ENCODE measurements around the gene CDH23. TPM values are rescaled to one million over a fixed set of nuclear protein-coding genes. Genes with fewer than 3 reads are reported as not detected.
A peak's percentile ranks its signal among the peaks of the same experiment; 100 is the strongest.

Gene CDH23
- total RNA-seq, 4 donors from 2014 or later: 14.4 to 29.6 (median 19.7) TPM

GRCh38 chr10:71394926-71395562, 1.7 kb upstream of the CDH23 start:
- Histone ChIP-seq H3K27me3 (peaks cover 0 to 34% (median 0%) of the 10 kb centered on the region in 4 donors), H3K27ac (replicated peaks in 1 of 4) (no peak overlapping the region), H3K36me3 (no peaks in the 10 kb centered on the region), H3K4me1 (peaks cover 20 to 32% (median 26%) of the 10 kb centered on the region in 4 donors), H3K9me3 (no peaks in the 10 kb centered on the region), H3K4me3 (no peak overlapping the region)
- TF ChIP-seq POLR2A (IDR thresholded peaks at IDR 0.05; ENCODE audit: low read depth): no peak
- no peak for TF ChIP-seq CTCF (IDR thresholded peaks at IDR 0.05)
- no peak for TF ChIP-seq EP300 (IDR thresholded peaks at IDR 0.05)
- TF ChIP-seq POLR2AphosphoS5 (IDR thresholded peaks at IDR 0.05): no peak
- intact Hi-C loops (cut with DNase I): loop anchor here (5.0 kb wide), 3 partner anchors 77 to 417 kb away; partner anchors contain the start of gene SLC29A3
- WGBS: 92% methylated on average over 11 of the region's 11 CpGs
- no peak for DNase-seq (ENCODE audit: extremely low spot score)

DNA sequence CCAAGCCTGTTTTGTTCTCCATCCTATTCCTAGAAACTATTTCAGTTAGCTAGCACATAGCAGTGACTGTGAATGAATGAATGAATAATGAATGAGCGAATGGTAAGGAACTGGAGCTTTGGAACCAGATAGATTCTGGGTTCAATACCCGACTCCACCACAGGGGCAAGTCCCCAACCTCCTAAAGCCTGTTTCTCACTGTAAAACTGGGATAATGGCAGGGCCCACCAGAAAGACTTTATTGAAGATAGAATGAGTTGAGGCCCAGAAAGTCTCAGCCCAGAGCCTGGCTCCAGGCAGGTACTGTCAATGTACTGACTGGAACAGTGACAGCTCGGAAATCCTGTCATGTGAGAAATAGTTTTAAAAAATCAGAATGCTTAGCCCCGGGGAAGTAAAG, 1.1 kb upstream of the CDH23 start:
- peaks cover 20 to 32% (median 26%) of the 10 kb centered on the region in 4 donors for H3K4me1 ChIP-seq
- intact Hi-C loops (cut with DNase I): loop anchor here (2.0 to 5.0 kb wide), 4 partner anchors 77 to 417 kb away; partner anchors contain the start of gene SLC29A3
- DNase-seq (ENCODE audit: extremely low spot score): no peak
- 88% methylated on average over 4 of the region's 4 CpGs for WGBS
- peaks cover 0 to 35% (median 0%) of the 10 kb centered on the region in 4 donors for H3K27me3 ChIP-seq
- TF ChIP-seq POLR2A (IDR thresholded peaks at IDR 0.05; ENCODE audit: low read depth) (no peak), CTCF (IDR thresholded peaks at IDR 0.05) (peak in 1 of 3 experiments; percentile 5)
- no peaks in the 10 kb centered on the region for H3K36me3 ChIP-seq
- H3K4me3 ChIP-seq: no peak overlapping the region
- H3K9me3 ChIP-seq: no peaks in the 10 kb centered on the region
- H3K27ac ChIP-seq (replicated peaks in 1 of 4): peak overlapping the region in 1 of 4 donors; percentile 86

DNA sequence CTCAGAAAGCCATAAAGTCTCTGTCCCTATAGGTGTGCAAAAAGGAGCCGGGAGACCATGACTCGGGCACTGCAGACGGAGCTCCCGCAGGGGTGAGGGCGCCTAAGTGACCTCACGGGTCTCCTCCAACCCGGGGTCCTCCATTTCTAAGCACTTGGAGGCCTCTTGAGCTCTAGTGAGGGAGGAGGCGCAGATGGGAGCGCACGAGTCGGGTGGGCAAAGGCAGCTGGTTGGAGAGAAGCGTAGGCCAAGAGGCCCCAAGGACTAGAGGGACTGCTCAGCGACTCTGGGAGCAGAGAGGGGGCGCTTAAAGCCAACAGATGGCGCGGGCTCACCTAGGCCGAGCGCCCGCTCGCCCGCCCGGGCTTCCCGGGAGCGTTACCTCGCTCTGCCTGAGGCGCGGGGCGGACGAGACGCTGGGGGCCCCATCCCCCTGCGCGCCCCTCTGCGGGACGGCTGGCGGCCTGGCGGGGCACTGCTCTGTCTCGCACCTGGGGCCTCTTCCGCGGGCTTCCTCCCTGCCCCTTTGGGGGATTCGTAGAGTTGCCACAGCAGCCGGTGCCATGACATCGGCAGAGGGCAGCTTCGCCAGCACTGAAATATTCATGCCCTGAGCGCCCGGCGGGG, 523 bp upstream of the CDH23 start:
- 76% methylated on average over 7 of the region's 46 CpGs for WGBS
- TF ChIP-seq EP300 (IDR thresholded peaks at IDR 0.05): no peak
- TF ChIP-seq POLR2AphosphoS5 (IDR thresholded peaks at IDR 0.05): no peak
- peak; percentile 75 to 82 (median 82) for TF ChIP-seq CTCF (IDR thresholded peaks at IDR 0.05)
- TF ChIP-seq POLR2A (IDR thresholded peaks at IDR 0.05; ENCODE audit: low read depth): no peak
- intact Hi-C loops (cut with DNase I): loop anchor here (2.0 to 5.0 kb wide), 4 partner anchors 76 to 416 kb away; partner anchors contain the start of gene SLC29A3
- DNase-seq (ENCODE audit: extremely low spot score): no peak
- Histone ChIP-seq H3K9me3 (no peaks in the 10 kb centered on the region), H3K27ac (replicated peaks in 1 of 4) (peak overlapping the region; percentile 77 to 86 (median 79)), H3K36me3 (no peaks in the 10 kb centered on the region), H3K4me3 (peak overlapping the region; percentile 70 to 85 (median 74)), H3K27me3 (peaks cover 0 to 34% (median 0%) of the 10 kb centered on the region in 4 donors), H3K4me1 (peaks cover 20 to 32% (median 26%) of the 10 kb centered on the region in 4 donors)

DNA sequence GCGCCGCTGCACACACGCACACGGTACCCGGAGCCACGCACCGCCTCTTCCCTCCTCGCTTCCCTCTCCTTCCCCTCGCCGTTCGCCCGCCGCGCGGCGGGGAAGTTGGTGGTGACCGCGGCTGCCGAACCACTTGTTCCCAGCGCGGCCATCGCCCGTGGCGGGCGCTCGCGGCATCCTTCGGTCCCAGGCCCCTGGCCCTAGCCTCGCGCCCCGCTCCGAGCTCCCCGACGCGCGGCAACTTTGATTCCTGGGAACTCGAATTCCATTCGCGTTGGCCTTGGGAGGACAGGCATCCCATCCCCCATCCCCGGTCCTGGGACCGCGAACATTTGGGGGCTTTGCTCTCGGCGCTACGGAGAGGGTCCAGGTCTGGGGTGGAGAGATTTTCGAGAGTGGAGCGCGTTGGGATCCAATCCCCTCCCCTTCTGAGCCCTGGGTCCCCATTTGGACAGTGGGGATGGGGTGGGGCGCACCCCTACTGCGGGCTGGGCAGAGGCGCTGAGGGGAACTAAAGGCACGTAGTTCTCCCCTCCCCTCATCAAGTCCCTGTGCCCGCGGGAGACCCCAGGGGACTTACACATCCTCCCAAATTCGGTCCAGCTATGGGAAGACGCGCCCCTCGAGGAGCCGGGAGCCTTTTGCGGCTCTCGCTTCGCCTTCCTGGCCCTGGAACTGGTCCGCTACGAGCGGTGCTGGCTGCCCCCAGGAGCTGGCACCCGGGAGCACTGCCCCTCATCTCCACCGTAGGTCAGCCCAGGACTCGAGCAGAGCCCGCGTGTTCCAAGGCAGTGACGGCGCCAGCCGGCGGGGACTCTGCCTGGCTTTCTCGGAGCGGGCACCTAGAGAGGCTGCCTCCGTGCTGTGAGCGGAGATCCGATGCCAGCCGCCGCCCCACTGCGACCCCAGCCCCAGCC, 834 bp downstream of the CDH23 start:
- Histone ChIP-seq H3K4me3 (peak overlapping the region; percentile 70 to 85 (median 74)), H3K4me1 (peaks cover 20 to 32% (median 26%) of the 10 kb centered on the region in 4 donors), H3K9me3 (no peaks in the 10 kb centered on the region), H3K27me3 (peaks cover 0 to 36% (median 0%) of the 10 kb centered on the region in 4 donors), H3K27ac (replicated peaks in 1 of 4) (peak overlapping the region; percentile 77 to 86 (median 79)), H3K36me3 (no peaks in the 10 kb centered on the region)
- no peak for DNase-seq (ENCODE audit: extremely low spot score)
- under 1% methylated on average over 32 of the region's 82 CpGs for WGBS
- TF ChIP-seq POLR2A (IDR thresholded peaks at IDR 0.05; ENCODE audit: low read depth) (no peak), CTCF (IDR thresholded peaks at IDR 0.05) (no peak), EP300 (IDR thresholded peaks at IDR 0.05) (no peak), POLR2AphosphoS5 (IDR thresholded peaks at IDR 0.05) (no peak)
- intact Hi-C loops (cut with DNase I): loop anchor here (2.0 to 5.0 kb wide), 4 partner anchors 75 to 415 kb away; partner anchors contain the start of gene SLC29A3
